GM19452 (cell line): ENCODE measurements around the gene KANK4.

ENCODE experiments used
- ATAC-seq: cut with Tn5 transposase; IDR thresholded peaks from one replicate; pipeline ENCODE4 v1.9.1; 2021; ENCODE audit not compliant: unreplicated experiment

The KANK4 gene

DNA sequence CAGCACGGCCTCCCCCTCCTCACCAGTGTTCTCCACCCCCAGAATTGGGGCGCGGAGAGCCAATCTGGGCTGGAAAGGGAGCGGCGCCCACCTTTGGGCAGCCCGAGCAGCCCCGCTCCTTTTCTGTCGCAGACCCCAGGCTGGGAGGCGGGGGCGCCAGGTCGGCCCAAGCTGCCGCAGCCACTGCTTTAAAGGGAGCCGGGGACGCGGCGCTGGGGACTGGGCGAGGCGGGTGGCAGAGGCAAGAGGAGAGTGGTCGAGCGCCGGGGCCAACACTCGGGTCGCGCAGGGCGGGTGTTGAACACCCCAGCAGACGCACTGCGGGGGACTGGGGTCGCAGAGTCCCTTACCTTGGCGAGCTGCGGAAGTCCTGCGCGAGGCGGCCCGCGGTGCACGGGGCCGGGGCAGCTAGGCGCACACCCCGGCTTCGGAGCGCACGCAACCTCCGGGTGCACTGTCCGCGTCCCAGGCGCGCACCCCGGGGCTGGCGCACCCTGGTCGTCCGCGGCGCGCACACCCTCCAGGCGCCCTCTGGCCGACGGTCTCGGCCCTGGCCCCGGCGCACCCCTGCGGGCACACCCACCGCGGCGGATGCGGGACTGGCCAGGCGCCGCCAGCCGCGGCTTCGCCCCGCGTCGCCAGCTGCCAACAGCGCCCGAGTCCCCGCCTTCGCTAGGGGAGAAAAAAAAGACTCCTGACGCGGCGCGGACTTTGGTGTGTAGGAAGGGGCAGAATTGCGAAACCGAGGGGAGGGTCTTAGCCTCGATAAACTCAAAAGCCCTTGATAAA, at the start of gene KANK4:
TSS of gene KANK4 (minus strand) at position 679 of the 789 bp plus-strand sequence. CDS start 37,870 bp downstream, outside the sequence.
- ATAC-seq: no peak

DNA sequence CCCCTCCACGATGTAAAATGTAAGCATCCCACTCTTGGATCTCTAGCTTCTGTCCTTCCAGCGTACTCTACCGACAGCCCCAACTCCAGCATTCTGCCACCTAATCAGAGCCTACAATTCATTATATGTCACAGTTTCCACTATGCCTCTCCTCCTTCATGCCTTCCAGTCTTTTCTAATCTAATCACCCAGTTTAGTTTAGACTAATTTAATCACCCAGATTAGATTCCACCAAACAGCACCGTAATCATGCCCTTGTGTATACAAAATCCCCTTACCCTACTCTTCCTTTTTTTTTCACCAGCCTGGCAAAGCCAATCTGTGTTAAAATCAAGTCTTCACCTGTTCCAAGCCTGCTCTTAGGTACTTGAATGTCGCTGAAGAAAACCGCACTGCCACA, 49.8 kb upstream of the KANK4 start:
- ATAC-seq: no peak

DNA sequence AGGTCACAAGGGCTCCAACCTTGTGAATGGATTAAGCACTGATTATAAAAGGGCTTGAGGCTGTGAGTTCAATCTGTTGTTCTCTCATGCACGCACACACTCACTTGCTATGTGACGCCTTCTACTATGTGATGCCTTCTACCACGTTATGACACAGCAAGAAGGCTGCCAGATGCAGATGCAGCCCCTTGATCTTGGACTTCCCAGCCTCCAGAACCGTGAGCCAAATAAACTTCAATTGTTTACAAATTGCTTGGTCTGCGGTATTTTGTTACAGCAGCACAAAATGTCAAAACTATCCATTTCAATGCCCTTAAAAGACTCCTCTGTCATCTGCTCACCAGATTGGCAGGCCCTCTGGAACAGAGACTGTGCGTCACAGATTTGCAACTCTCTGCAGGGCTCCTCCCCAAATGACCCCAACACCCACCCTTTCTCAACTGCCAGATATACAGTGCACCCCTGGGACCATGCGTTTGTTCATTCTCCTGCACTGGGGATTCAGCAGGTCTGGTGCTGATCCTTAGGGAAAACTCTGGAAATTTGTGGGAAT, 47.8 kb upstream of the KANK4 start:
- ATAC-seq: no peak

DNA sequence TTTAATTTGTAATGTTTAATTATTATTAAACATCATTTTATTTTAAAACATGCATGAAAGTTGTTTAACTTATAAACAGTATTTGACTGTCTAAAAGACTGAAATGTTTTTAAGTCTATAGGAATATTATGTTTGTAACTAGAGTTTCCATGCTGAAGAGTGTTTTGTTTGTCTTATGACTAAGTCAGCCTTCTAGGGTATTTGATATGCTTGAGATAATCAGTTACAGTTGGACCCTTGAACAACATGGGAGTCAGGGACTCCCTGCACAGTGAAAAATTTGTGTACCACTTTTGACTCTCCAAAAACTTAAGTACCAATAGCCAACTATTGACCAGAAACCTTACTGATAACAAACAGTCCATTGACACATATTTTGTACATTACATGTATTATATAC, 45.5 kb upstream of the KANK4 start:
- no peak for ATAC-seq

DNA sequence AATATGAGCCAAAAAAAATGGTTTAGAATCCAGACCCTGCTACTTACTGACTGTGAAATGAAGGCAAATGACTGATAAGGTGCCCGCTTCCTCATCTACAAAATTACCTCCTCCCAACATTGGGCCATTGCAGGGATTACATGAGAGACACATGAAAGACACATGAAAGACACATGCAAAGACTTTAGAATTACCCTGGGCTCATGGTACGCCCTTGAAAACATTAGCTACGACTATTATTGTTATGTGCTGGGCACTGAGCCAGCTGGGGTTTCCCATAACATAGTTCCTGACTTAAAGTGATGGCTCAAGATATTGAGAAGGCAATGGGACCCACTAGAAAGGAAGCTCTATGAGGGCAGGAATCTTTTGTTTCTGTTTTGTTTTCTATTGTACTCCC, 43.7 kb upstream of the KANK4 start:
- no peak for ATAC-seq

DNA sequence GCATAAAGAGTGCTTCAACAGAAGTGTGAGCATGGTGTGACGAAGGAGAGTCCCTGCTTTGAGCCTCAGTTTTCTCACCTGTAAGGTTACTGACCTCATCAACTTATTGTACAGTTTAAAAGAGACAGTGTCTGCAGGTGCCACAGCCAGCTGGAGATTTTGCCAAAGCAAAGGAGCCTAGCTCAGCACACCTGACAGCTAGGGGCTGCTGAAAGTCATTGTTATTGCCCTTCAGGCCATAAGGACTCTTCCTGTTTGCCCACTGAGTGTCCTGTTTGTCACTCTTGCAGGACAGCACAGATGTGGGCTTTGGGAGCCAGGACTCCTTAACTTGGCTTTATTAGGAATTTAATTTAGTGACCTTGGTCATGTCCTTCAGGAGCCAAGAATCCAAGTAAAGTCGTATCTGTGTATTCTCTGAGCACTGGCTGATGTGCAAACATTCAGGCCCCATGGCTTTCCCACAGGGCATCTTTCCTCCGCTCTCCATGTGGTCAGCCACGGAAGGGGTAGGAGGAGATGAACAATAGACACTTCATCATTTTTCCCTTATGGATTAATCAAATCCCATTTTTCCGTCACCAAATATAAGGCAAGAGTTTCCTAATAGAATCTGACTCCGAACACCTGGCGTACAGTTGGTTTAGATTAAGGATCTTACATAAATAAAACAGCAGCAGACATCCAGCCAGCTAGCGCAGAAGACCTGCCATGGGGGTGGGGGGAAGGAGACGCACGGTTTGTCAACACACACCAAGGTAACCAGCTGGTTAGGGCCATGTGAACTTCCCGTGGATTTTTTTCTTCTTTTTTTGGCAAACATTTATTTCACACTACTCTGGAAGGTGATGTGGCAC, 43.1 kb upstream of the KANK4 start:
- ATAC-seq: no peak

DNA sequence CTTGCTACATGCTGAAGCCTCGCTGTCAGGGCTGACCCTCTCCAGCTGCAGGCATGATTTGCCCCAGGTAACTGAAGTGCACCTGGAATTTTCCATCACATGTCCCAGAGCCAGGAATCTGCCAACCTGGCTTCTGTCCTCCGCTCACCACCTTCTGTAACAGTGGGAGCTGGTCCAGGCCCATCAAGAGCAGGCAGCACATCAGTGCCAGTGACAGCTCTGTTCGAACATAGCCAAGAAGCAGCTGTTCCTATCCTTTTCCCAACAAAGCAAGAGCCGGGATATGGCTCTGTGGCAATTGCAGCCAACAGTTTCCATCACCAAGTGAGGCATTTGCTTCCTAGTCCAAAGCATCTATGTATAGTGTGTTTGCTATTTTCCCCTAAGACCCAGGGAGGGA, 42.2 kb upstream of the KANK4 start:
- ATAC-seq: no peak

DNA sequence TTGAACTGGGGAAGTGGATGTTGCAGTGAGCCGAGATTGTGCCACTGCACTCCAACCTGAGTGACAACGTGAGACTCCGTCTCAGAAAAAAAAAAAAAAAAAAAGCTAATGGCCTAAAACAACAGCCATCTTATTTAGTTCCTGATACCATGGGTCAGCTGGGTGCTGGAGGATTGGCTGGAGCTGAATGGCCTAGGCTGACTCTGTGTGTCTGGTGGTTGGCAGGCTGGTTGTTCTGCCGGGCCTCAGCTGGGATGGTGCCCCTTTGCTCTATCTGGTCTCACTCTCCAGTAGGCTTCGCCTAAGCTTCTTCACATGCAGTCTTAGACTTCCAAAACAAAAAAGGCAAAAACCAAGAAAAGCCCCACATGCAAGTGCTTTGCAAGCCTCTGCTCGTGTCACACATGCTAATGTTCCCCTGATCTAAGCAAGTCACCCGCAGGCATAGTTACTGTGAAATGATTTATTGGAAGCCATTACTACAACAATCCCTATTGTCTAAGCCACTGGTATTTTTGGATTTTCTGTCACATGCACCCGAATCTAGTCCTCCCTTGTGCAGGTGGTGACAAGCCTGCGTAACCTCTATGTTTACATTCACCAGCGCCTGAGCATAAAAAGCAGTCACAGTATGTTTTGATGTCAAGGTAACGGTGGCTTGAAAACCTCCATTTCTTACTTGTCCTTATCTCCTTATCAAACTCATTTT, 39.6 kb upstream of the KANK4 start:
- no peak for ATAC-seq

DNA sequence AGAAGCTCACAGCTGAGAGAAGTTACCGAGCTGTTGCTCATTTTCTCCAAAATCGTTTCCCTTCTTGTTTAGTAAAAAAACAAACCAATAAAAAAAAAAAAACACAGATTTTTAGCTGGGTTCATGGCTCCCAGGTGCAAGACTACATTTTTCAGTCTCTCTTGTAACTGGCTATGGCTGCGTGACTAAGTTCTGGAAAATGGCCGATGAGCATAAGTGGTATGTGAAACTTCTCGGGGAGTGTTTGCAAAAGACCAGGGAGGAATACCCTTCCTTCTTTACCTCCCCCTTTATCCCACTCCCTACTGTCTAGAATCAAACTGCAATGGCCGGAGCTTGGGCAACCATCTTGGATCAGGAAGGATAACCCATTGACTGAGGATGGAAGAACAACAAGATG, 38.7 kb upstream of the KANK4 start:
- ATAC-seq: no peak

DNA sequence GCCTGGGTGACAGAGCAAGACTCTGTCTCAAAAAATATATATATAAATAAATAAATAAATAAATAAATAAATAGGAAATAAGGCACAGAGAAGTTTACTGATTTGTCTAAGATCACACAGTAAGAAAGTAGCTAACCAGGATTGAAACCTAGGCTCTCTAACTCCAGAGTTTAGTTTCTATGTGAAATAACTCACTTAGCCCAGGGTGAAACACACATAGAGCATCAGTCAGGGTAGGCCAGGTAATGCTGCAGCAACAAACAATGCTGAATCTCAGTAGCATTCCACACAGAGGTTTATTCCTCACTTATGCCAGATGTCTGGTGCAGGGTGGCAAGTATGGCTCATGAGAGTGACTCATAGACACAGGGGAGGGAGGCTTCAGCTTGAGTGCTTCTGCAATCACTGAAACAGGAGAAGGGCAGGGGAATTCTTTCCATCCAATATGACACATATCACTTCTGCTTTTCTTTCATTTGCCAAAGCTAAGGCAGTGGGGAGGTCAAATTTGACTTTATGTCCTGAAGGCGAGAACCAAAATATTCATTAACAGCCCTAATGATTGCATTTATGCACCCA, 37.1 kb upstream of the KANK4 start:
- peak; percentile 66 for ATAC-seq

DNA sequence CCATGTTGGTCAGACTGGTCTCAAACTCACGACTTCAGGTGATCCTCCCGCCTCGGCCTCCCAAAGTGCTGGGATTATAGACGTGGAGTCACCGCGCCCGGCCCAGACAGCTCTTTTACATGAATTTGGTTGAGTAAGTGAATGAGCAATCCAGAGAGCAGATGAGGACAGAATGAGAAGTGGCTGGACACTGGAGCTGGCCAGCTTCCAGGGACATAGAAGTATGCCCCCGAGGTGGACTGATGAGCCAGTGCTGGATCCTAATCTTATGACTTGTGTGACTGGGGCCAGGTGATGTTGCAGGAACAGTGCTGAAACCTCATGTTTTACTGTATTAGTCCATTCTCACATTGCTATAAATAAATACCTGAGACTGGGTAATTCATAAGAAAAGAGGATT, 35.9 kb upstream of the KANK4 start:
- no peak for ATAC-seq

DNA sequence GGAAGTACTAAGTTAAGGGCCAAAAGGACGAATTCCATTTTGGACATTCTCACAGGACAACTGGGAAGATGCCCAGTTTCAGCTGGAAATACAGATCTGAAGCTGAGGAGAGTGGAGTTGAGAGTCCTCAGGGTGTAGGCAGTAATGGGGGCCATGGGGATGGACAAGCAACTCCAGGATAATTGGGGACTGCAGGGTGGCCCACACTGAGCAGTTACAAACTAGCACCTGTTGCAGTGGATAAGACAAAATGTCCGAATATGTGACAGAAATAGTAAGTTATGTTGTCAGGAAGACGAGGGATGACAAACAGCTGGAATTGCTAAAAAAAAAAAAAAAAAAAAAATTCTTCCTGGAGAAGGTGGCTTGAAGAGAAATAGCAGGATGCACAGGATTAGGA, 34.6 kb upstream of the KANK4 start:
- ATAC-seq: no peak

DNA sequence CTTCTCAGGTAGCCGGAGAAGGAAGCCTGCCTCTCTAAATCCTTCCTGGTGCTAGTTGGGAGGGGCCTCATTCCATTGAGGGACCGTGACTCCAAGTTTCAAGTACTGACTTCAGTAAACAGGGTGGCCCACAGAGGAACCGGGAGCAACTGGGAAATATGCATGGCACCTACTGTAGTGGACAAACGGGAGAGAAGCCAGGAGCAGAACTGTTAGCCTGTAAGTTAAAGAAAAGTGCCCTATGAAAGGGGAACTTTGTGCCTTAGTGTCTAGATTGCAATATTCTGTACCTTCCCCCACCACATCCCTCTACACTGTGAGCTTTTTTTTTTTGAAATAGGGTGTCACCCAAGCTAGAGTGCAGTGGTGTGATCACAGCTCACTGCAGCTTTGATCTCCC, 33.2 kb upstream of the KANK4 start:
- no peak for ATAC-seq

DNA sequence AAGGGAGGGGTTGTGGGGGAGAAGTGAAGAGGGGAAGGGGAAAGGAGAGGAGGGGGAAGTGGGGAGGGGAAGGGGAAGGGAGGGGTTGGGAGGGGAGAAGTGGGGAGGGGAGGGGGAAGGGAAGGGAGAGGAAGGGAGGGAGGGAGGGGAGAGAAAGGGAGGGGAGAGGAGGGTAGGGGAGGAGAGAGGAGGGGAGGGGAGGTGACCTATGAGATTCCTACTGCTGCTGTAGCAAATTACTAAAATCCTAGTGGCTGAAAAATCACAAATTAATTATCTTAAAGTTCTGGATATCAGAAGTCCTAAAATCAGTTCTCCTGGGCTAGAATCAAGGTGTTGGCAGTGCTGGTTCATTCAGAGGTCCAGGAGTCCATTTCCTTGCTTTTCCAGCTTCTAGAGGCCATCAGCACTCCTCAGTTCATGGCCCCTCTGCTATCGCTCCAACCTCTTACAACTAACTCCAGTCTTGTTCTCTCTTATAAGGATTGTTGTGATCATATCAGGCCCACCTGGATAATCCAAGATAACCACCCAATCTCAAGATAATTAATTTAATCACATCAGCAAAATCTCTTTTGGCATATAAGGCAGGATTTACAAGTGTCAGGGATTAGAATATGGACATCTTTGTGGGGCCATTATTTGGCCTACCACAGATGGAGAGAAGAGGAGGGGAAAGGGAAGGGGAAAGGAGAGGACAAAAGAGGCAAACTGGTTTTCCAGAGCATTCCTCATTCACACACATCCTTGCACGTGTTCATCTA, 30.4 kb upstream of the KANK4 start:
- no peak for ATAC-seq

DNA sequence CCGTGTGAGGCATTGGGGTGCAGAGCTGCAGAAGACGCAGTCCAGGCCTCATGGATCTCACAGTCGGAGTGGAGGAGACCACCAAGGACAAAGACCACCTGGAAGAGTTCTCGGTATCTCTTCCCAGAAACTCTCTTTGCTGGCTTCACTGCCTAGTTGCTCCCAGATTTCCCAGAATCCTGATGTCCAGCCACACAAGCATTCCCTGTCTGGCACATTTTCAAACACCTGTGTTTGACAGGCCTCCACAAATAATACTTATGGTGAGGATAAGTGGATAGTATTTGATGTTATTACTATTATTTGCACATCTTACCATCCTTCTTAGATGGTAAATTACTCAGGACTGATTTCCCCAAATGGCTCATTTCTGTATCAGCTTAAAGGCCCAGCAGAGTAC, 27.7 kb upstream of the KANK4 start:
- no peak for ATAC-seq

DNA sequence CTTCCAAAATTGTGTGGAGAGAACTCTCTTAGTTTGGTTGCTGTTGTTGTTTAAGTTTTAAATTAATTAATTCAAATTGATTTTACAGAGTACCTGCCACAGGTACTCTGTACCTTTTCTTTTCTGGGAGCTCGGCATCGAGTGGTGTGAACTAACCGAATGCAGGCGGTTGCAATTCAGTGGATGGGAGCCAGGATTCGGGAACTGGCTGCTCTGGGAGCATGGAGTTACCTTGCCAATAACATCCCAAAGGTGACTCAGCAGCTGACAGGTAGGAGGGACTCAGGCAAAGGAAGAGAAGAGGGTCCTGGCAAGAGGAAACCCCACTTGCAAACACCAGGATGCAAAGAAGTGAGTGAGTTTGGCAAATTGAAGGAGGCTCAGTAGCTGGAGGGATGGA, 24.7 kb upstream of the KANK4 start:
- no peak for ATAC-seq

DNA sequence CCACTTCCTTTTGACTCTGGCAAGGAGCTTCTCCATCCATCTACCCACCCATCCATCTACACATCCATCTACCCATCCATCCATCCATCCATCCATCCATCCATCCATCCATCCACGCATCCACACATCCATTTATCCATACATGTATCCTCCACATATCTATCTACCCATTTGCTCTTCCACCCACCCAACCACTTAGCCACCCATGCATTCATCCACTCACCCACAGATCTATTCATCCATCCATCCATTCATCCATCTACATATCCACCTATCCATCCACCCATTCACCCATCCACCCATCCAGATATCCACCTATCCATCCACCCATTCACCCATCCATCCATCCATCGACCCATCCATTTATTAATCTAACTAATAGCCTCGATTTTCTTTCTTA, 23.0 kb upstream of the KANK4 start:
- ATAC-seq: no peak

DNA sequence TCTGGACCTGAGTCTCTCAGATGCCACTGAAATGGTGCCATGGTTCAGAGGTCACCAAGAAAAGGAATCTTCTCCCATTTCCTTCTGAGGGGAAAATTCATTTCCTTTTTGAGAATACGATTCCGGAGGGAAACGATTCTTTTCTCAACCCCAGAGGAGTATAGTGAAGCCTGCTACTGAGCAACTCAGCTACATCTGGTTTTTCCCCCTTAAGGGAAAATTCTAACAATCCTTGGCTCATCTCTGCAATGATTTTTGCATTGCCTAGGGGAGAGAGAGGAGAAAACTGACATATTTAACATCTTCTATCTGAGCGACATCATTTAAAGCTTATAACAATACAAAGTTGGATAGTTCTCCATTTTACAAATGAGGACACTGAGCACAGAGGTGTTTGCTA, 22.4 kb upstream of the KANK4 start:
- ATAC-seq: no peak

DNA sequence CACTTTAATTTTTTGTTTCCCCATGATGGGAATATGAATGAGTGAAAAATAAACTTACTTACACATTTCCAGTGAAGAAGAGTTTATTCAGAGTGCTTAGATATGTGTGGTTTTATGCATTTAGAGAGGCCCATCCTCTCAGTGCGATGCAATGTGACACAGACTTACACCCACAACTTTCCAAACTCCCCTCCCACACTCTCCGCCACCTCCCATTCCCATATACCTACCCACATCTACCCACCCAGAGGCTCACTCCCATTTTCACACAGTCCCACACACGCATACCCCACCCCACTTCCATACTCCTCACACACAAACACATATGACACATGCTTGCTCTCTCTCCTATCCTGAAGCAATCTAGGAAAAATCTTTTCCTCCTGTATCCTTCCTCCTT, 21.9 kb upstream of the KANK4 start:
- ATAC-seq: no peak
